MM.1S (cell line): ENCODE results near the gene MRPS22.
"Not testable (repeated sequence)": the region's sequence is repeated elsewhere in the genome, so short reads cannot be mapped to it uniquely, and the experiment has no call there.

Experiments
- DNase-seq: peaks from one replicate; pipeline ENCODE4 v3.0.0-alpha.2; 2015
- H2AFZ ChIP-seq: fragments of 300-600 bp; sonication (generic); 2 replicates; pipeline ENCODE4 v1.6.0; 2016; ENCODE audit warnings: antibody characterized with exemption, low read length
- H3F3A ChIP-seq: fragments of 300-600 bp; sonication (generic); 2 replicates; pipeline ENCODE4 v1.6.1; 2016; ENCODE audit warnings: mild to moderate bottlenecking, antibody characterized with exemption, low read length, moderate library complexity, mixed read lengths; ENCODE audit not compliant: insufficient read depth
- H3K27ac ChIP-seq: fragments of 300-600 bp; sonication (generic); 2 replicates; pipeline ENCODE4 v1.5.1; 2016; ENCODE audit warnings: mild to moderate bottlenecking, low read length
- H3K27me3 ChIP-seq: fragments of 300-600 bp; sonication (generic); replicated peaks from 2 replicates; pipeline ENCODE4 v1.6.0; 2016; ENCODE audit warnings: low read length; ENCODE audit not compliant: insufficient read depth
- H3K36me3 ChIP-seq: fragments of 300-600 bp; sonication (generic); replicated peaks from 2 replicates; pipeline ENCODE4 v1.6.1; 2016; ENCODE audit warnings: mild to moderate bottlenecking, low read length, mixed read lengths; ENCODE audit not compliant: insufficient read depth
- H3K4me1 ChIP-seq: fragments of 300-600 bp; sonication (generic); 2 replicates; pipeline ENCODE4 v1.6.1; 2016; ENCODE audit warnings: low read length, mixed read lengths
- H3K4me2 ChIP-seq: fragments of 300-600 bp; sonication (generic); 2 replicates; pipeline ENCODE4 v1.6.0; 2016; ENCODE audit warnings: low read depth, low read length
- H3K4me3 ChIP-seq: fragments of 300-600 bp; sonication (generic); 2 replicates; pipeline ENCODE4 v1.5.1; 2016; ENCODE audit warnings: low read length, mixed read lengths
- H3K79me2 ChIP-seq: fragments of 300-600 bp; sonication (generic); 2 replicates; pipeline ENCODE4 v1.6.1; 2016; ENCODE audit warnings: mixed run types, low read length, mixed read lengths
- H3K9ac ChIP-seq: fragments of 300-600 bp; sonication (generic); 2 replicates; pipeline ENCODE4 v1.6.1; 2016; ENCODE audit warnings: low read length, mixed read lengths
- H3K9me2 ChIP-seq: fragments of 300-600 bp; sonication (generic); replicated peaks from 2 replicates; pipeline ENCODE4 v1.6.1; 2016; ENCODE audit warnings: mild to moderate bottlenecking, low read length, mixed read lengths; ENCODE audit not compliant: insufficient read depth
- H3K9me3 ChIP-seq: fragments of 300-600 bp; sonication (generic); replicated peaks from 2 replicates; pipeline ENCODE4 v1.6.1; 2016; ENCODE audit warnings: mild to moderate bottlenecking, low read length, mixed read lengths; ENCODE audit not compliant: insufficient read depth
- H4K20me1 ChIP-seq: fragments of 300-600 bp; sonication (generic); 2 replicates; pipeline ENCODE4 v1.6.1; 2016; ENCODE audit warnings: mild to moderate bottlenecking, low read length, moderate library complexity, mixed read lengths; ENCODE audit not compliant: insufficient read depth
- CTCF ChIP-seq: fragments of 300-600 bp; sonication (generic); IDR thresholded peaks from 2 replicates; pipeline ENCODE4 v1.5.1; 2016; ENCODE audit warnings: antibody characterized with exemption, low read length, mixed read lengths
- EZH2 ChIP-seq: fragments of 300-600 bp; sonication (generic); optimal IDR thresholded peaks from 2 replicates; pipeline ENCODE3; 2017; ENCODE audit warnings: low read depth, mild to moderate bottlenecking, antibody characterized with exemption, low read length, mixed read lengths
- EZH2phosphoT487 ChIP-seq: fragments of 300-600 bp; sonication (generic); IDR thresholded peaks from 2 replicates; pipeline ENCODE4 v1.6.1; 2018; ENCODE audit warnings: antibody characterized with exemption, low read length

Gene MRPS22

GRCh38 chr3:139378587-139379241, 34.9 kb downstream of the MRPS22 start:
- no peaks in the 10 kb centered on the region; the same call in 1 of the 2 replicates for H3F3A ChIP-seq
- H3K27ac ChIP-seq: no peak overlapping the region
- H4K20me1 ChIP-seq: peaks cover under 1% of the 10 kb centered on the region; the same call in 1 of the 2 replicates
- no peak for TF ChIP-seq EZH2
- no peak for TF ChIP-seq CTCF
- no peak for TF ChIP-seq EZH2phosphoT487
- no peaks in the 10 kb centered on the region for H3K4me1 ChIP-seq
- no peaks in the 10 kb centered on the region for H3K27me3 ChIP-seq
- H3K4me3 ChIP-seq: no peak overlapping the region
- peaks cover 61% of the 10 kb centered on the region for H3K79me2 ChIP-seq
- no peaks in the 10 kb centered on the region for H3K9me3 ChIP-seq
- H3K36me3 ChIP-seq: peaks cover 36% of the 10 kb centered on the region
- no peaks in the 10 kb centered on the region for H3K9me2 ChIP-seq
- no peak overlapping the region for H2AFZ ChIP-seq
- DNase-seq: no peak
- no peak overlapping the region for H3K4me2 ChIP-seq
- no peak overlapping the region for H3K9ac ChIP-seq

- Histone ChIP-seq H3K9me2 (no peaks in the 10 kb centered on the region), H2AFZ (no peak overlapping the region), H3K27ac (no peak overlapping the region), H4K20me1 (peaks cover 7% of the 10 kb centered on the region; the same call in 1 of the 2 replicates), H3K27me3 (no peaks in the 10 kb centered on the region), H3K79me2 (peaks cover 80% of the 10 kb centered on the region), H3K9ac (no peak overlapping the region), H3K4me1 (no peaks in the 10 kb centered on the region), H3K4me3 (no peak overlapping the region), H3K9me3 (no peaks in the 10 kb centered on the region), H3K4me2 (no peak overlapping the region), H3F3A (no peaks in the 10 kb centered on the region; the same call in 1 of the 2 replicates), H3K36me3 (peaks cover 27% of the 10 kb centered on the region; the same call in 1 of the 2 replicates)
- no peak for DNase-seq
- TF ChIP-seq EZH2 (no peak), EZH2phosphoT487 (no peak), CTCF (no peak)
Measured at GRCh38 chr3:139380575-139380974, 36.8 kb downstream of the MRPS22 start.

GRCh38 chr3:139382291-139382690, 38.5 kb downstream of the MRPS22 start:
- not testable (repeated sequence) for H3K4me1 ChIP-seq, H3K9me3 ChIP-seq, H2AFZ ChIP-seq, H3F3A ChIP-seq, H4K20me1 ChIP-seq, DNase-seq, H3K27me3 ChIP-seq, H3K4me2 ChIP-seq, H3K9me2 ChIP-seq, H3K4me3 ChIP-seq, H3K27ac ChIP-seq, H3K9ac ChIP-seq
- Histone ChIP-seq H3K79me2 (peaks cover 94% of the 10 kb centered on the region), H3K36me3 (peaks cover 20% of the 10 kb centered on the region; the same call in 1 of the 2 replicates)

- Histone ChIP-seq H3K4me3 (0 out of 2 replicates have a peak overlapping the region, but pooled peaks have one; percentile 87), H3K27ac (no peak overlapping the region)
Measured at GRCh38 chr3:139388077-139388476, 44.3 kb downstream of the MRPS22 start.

More at GRCh38 chr3:139388077-139388476, 44.3 kb downstream of the MRPS22 start:
- peaks cover 76% of the 10 kb centered on the region for H3K79me2 ChIP-seq
- no peak overlapping the region for H3K9ac ChIP-seq
- 0 out of 2 replicates have a peak, but pooled peaks cover 2% of the 10 kb centered on the region for H3K36me3 ChIP-seq
- TF ChIP-seq EZH2 (no peak), CTCF (no peak), EZH2phosphoT487 (no peak)
- no peaks in the 10 kb centered on the region for H3K9me2 ChIP-seq
- H3K4me2 ChIP-seq: peak overlapping the region; percentile 49
- peaks cover 7% of the 10 kb centered on the region for H3K4me1 ChIP-seq
- DNase-seq: no peak
- H4K20me1 ChIP-seq: peaks cover 13% of the 10 kb centered on the region; the same call in 1 of the 2 replicates
- H3F3A ChIP-seq: peaks cover 9% of the 10 kb centered on the region
- no peaks in the 10 kb centered on the region for H3K27me3 ChIP-seq
- H2AFZ ChIP-seq: no peak overlapping the region
- no peaks in the 10 kb centered on the region for H3K9me3 ChIP-seq
